HFF-Myc (cell line): ENCODE results near the gene KAZN.

Experiments used
- DNase-seq: peaks from one replicate; pipeline ENCODE4 v3.0.0-alpha.2; 2011; ENCODE audit warnings: low read depth; ENCODE audit errors: extremely low read depth
- H3K4me3 ChIP-seq: replicated peaks from 2 replicates; pipeline ENCODE4 v1.5.1; 2011; ENCODE audit warnings: low read depth, mild to moderate bottlenecking, control low read depth, low read length
- CTCF ChIP-seq: IDR thresholded peaks from 2 replicates; pipeline ENCODE4 v1.5.1; 2012; ENCODE audit warnings: mild to moderate bottlenecking, low read depth, low read length, control low read depth; ENCODE audit errors: missing control alignments

KAZN gene

GRCh38 chr1:15083578-15083977, 485.1 kb downstream of the KAZN start:
- no peak for TF ChIP-seq CTCF
- no peak for DNase-seq
- no peak overlapping the region for H3K4me3 ChIP-seq

- no peak for TF ChIP-seq CTCF
- H3K4me3 ChIP-seq = no peak overlapping the region
Measured at GRCh38 chr1:15088281-15088971, 489.9 kb downstream of the KAZN start.

GRCh38 chr1:15089258-15089992, 490.9 kb downstream of the KAZN start:
- no peak for TF ChIP-seq CTCF
- DNase-seq = no peak
- H3K4me3 ChIP-seq = no peak overlapping the region

More at GRCh38 chr1:15088281-15088971, 489.9 kb downstream of the KAZN start:
- peak; percentile 24 for DNase-seq

GRCh38 chr1:15090373-15090772, 491.9 kb downstream of the KAZN start:
- DNase-seq = no peak
- no peak overlapping the region for H3K4me3 ChIP-seq
- TF ChIP-seq CTCF = no peak

- H3K4me3 ChIP-seq = no peak overlapping the region
- no peak for TF ChIP-seq CTCF
- no peak for DNase-seq
Measured at GRCh38 chr1:15094056-15094455, 495.6 kb downstream of the KAZN start.

GRCh38 chr1:15094719-15095495, 496.4 kb downstream of the KAZN start:
- DNase-seq = no peak
- no peak for TF ChIP-seq CTCF
- H3K4me3 ChIP-seq = no peak overlapping the region
